Fibroblast of skin of left biceps (primary cell): ENCODE data around the gene PIP4K2B.
"Not testable (repeated sequence)": the region's sequence is repeated elsewhere in the genome, so short reads cannot be mapped to it uniquely, and the experiment has no call there.

Experiments used
- DNase-seq, 2 experiments: peaks; one replicate each; pipeline ENCODE4 v3.0.0-alpha.2; 2013; ENCODE audit warnings: low read depth in 2 of 2

The PIP4K2B gene

DNA sequence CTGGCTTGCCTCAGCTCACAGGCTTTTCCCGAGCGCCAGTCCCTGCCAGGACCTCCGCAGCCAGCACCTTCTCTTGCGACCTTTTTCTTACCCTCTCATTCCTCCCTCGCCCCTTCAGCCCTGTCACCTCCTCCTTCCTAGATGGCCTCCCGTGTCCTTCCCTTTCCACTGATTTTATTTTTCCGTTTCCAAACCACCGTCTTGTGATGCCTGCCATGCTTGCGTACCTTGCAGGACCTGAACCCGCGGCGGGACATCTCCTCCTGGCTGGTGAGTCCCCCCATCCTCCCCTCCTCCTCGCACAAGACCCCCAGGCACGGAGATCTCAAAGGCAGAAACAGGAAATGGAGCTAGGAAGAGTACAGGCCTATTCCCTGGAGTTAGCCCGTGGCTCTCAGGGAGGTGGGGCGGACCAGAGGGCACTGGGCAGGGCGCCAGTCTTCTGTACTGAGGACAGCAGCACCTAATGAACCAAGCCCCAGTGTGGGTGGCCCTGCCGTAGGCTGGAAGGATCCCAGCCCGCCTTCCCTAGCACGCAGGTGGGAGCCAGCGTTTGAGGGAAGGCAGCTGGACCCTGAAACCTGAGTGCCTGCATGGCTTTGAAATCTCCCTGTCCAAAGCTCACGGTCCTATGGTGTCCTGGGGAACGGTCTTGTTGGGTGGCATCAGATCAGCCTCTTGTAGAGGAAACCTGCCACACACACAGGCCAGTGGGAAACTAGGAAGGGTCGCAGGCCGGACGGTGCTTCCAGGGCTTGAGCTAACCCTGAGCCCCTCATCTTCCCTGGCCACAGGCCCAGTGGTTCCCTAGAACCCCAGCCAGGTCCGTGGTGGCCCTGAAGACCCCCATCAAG is 68.6 kb downstream of the PIP4K2B start:
- DNase-seq, result no peak

DNA sequence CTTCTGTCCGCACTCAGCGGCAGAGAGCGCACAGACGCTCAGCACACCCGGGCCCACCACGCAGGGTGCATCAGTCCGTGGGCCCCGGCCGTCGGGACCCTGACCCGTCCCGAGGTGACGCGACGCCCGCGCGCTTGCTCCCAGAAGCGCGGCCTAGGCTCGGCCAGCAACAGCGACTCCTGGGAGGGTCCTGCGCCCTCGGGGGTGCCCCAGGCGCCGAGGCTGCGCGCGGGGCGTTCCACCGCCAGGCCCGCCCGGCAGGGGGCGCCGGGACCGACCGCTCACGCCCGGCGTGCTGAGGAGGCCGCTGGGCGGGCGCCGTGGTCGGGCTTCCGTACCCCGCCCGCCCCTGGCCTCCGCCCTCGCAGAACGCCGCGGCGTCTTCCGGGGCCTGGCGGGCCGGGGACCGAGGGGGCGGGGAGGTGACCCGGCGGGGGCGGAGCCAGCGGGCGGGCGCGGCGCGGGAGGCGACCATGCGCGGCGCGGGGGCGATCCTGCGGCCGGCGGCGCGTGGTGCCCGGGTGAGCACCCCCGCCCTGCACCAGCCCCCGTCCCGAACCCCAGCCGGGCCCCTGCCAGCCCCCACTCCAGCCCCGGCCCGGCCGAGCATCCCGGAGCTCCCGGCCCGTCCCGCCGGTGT is 69.3 kb downstream of the PIP4K2B start, which contains the start of gene CISD3:
Gene CISD3, plus strand, starts transcription at position 456 of the 640 bp plus-strand sequence. Its CDS starts 18 bp downstream, at position 474.
- peak; percentile 47 to 51 for DNase-seq

DNA sequence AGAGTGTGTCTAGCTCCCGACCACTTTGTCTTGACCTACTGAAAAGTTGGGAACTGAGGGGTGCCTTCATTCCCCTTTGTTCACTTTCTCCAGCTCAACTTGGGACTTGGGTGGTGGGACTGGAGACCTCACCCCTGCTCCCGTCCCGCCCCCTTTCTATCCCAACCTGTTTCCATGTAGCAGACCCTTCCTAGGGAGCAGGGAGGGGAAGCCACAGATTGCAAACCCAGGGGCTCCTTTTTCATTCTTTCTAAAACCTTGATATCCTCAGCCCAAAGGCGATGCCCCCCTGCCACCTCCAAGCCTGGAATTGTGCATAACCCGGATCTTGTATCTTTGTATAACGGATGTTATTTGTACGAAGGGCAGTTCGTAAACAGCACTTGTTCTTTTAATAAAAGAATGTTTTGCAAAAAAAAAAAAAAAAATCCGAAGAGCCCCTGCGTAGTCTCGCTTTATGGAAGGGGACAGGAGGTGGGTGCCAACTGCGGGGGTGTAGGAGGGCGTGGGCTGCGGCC is 69.9 kb downstream of the PIP4K2B start:
- DNase-seq, result no peak

DNA sequence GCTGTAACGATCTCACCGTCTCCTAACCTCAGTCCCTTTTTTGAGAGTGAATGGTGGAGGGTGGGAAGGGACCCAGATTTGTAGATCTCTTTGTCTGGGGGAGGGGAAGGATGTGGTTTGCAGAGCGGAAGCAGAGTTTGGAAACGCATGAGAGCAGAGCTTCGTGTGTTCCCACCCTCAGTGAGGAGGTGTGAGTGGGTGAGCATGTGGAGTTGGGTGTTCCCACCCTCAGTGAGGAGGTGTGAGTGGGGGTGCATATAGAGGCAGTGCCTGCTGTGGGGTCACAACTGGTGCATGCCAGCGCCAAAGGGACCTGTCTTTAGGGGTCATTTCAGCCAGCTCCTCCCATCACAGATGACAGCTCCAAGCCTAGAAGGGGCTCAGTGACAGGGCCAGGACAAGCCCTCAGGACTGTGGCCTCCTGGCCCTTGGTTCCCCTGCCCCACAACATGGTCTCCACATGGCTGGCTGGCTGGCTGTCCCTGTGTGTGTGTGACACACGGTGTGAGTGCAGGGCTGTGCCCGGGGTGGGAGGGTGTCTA is 71.0 kb downstream of the PIP4K2B start:
- DNase-seq, result no peak

- no peak for DNase-seq
Observed at GRCh38 chr17:38727736-38728135, 71.6 kb downstream of the PIP4K2B start.

GRCh38 chr17:38726145-38726544 is 73.2 kb downstream of the PIP4K2B start:
- not testable (repeated sequence) for DNase-seq

DNA sequence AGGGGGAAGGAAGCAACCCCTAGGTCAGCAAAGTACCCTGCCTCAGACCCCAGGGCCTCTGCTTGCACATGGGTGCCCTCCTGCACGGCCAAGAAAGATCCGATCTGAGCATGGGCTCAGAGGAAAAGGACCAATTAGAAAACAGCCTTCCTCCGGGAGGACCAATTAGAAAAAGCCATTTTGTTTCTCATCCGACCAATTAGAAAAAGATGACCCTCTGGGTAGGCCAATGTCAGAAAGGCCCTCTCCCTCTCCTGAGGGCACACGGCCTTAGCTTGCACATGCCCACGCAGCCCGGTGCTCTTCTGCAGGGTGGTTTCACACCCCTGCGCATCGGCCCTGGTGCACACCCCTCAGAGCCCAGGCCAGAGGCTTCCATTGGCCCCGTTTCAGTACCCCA is 74.3 kb downstream of the PIP4K2B start:
- no peak for DNase-seq

GRCh38 chr17:38724337-38724988 is 74.9 kb downstream of the PIP4K2B start:
- no peak for DNase-seq

DNA sequence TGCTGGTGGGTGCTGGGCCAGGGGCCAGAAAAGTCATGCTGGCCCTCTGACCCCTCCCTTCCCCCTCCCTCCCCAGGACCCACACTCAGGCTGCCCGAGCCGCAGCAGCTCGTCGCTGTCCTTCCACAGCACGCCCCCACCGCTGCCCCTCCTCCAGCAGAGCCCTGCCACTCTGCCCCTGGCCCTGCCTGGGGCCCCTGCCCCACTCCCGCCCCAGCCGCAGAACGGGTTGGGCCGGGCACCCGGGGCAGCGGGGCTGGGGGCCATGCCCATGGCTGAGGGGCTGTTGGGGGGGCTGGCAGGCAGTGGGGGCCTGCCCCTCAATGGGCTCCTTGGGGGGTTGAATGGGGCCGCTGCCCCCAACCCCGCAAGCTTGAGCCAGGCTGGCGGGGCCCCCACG is 77.6 kb downstream of the PIP4K2B start:
- DNase-seq, result no peak

GRCh38 chr17:38720941-38721340 is 78.4 kb downstream of the PIP4K2B start:
- no peak for DNase-seq

GRCh38 chr17:38719943-38720641 is 79.3 kb downstream of the PIP4K2B start:
- no peak for DNase-seq

DNA sequence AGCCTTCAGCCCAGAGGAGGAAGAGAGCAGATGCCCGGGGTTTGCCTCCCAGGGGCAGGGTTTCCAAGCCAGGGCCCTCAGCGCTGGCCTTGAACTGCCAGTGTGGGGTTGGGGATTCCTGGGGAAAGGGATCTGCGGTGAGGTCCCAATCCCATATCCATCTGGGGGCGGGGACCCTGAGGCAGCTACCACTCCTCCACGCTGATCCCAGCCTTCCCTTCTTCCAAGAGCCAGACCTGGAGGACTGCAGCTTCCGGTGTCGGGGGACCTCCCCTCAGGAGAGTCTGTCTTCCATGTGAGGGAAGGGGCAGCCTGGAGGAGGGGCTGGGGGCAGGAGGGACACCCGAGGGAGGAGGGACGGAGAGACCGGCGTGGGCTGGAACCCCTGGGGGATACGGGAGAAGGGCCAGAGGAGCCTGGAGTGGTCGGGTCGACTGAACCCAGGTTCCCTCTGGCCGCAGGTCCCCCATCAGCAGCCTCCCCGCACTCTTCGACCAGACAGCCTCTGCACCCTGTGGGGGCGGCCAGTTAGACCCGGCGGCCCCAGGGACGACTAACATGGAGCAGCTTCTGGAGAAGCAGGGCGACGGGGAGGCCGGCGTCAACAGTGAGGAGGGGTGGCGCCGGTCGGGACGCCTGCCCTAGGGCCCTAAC is 79.9 kb downstream of the PIP4K2B start:
- no peak for DNase-seq

DNA sequence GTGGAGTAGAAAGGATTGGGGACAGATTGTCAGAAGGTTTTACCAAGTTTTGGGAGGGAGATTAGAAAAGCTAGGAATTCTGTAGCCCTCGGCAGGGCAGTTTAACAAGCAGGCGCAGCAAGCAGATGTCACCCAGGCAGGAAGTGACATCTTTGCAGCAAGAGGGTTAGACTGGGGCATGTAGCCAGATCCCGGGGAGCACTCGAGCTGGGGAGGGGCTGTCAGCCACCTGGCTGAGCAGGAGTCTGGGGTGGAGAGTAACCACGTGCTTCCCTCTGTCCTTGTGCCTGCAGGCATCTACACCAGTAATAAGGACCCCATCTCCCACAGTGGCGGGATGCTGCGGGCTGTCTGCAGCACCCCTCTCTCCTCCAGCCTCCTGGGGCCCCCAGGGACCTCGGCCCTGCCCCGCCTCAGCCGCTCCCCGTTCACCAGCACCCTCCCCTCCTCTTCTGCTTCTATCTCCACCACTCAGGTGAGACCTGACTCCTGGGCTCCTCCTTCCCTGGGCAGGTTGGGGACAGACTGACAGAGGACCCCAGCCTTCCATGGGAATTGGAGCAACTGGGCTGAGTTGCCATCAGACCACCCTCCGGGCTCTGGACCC is 82.1 kb downstream of the PIP4K2B start:
- DNase-seq, result no peak

DNA sequence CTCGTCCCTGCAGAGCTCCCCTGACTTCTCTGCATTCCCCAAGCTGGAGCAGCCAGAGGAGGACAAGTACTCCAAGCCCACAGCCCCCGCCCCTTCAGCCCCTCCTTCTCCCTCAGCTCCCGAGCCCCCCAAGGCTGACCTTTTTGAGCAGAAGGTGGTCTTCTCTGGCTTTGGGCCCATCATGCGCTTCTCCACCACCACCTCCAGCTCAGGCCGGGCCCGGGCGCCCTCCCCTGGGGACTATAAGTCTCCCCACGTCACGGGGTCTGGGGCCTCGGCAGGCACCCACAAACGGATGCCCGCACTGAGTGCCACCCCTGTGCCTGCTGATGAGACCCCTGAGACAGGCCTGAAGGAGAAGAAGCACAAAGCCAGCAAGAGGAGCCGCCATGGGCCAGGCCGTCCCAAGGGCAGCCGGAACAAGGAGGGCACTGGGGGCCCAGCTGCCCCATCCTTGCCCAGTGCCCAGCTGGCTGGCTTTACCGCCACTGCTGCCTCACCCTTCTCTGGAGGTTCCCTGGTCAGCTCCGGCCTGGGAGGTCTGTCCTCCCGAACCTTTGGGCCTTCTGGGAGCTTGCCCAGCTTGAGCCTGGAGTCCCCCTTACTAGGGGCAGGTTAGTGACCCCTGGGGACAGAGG is 82.9 kb downstream of the PIP4K2B start:
- no peak for DNase-seq
